Thymus (tissue), 11 donors: ENCODE data around the gene HNRNPDL. TPM values are rescaled to one million over a fixed set of nuclear protein-coding genes. Genes with fewer than 3 reads are reported as not detected.
A peak's percentile ranks its signal among the peaks of the same experiment; 100 is the strongest.
"Not testable (repeated sequence)": the region's sequence is repeated elsewhere in the genome, so short reads cannot be mapped to it uniquely, and the experiment has no call there.

Experiments
- DNase-seq, 9 donors: peaks; one replicate each; pipeline ENCODE4 v3.0.0-alpha.2; 2013; ENCODE audit warnings: low spot score in 9 of 9, low read depth in 6 of 9, missing footprints in 1 of 9
- H3K27ac ChIP-seq, 2 donors: one replicate each; pipeline ENCODE4 v1.5.1; 2013; ENCODE audit warnings: control low read depth in 1 of 2, low read depth in 1 of 2, low read length in 1 of 2, mild to moderate bottlenecking in 1 of 2, moderate library complexity in 1 of 2
- H3K27me3 ChIP-seq, 2 donors: one replicate each; pipeline ENCODE4 v1.5.1; 2013; ENCODE audit warnings: low read length in 1 of 2; ENCODE audit not compliant: control insufficient read depth in 2 of 2, insufficient read depth in 1 of 2
- H3K36me3 ChIP-seq, 2 donors: one replicate each; pipeline ENCODE4 v1.5.1; 2013; ENCODE audit warnings: low read length in 1 of 2, mild to moderate bottlenecking in 1 of 2, moderate library complexity in 1 of 2; ENCODE audit not compliant: control insufficient read depth in 2 of 2, insufficient read depth in 2 of 2
- H3K4me1 ChIP-seq, 2 donors: one replicate each; pipeline ENCODE4 v1.5.1; 2013; ENCODE audit warnings: low read length in 2 of 2; ENCODE audit not compliant: control insufficient read depth in 2 of 2, insufficient read depth in 2 of 2
- H3K4me3 ChIP-seq, 2 donors: one replicate each; pipeline ENCODE4 v1.5.1; 2013; ENCODE audit warnings: low read length in 2 of 2, control low read depth in 1 of 2, mild to moderate bottlenecking in 1 of 2
- H3K9me3 ChIP-seq, 2 donors: one replicate each; pipeline ENCODE4 v1.5.1; 2013; ENCODE audit warnings: low read length in 1 of 2, mild to moderate bottlenecking in 1 of 2; ENCODE audit not compliant: control insufficient read depth in 2 of 2, insufficient read depth in 1 of 2
- WGBS: extraction: QIAGEN DNeasy Blood & Tissue Kit; methylation state at CpG from one replicate; pipeline ENCODE4 v1.1.7; 2013; 5-methylcytosine and 5-hydroxymethylcytosine counted together
- polyA plus RNA-seq: library from polyadenylated mRNA; stranded (reverse); fragments of 200-250 nt; gene quantifications from one replicate; pipeline ENCODE4 v1.2.3, GENCODE V29; 2013
- total RNA-seq: library from RNA; stranded (reverse); fragments of 120-200 nt; gene quantifications from one replicate; pipeline ENCODE4 v1.2.4, GENCODE V29; 2013
- donor health status: healthy.

The HNRNPDL gene
- total and polyA plus RNA-seq, 2 donors, result 279 to 341 TPM

DNA sequence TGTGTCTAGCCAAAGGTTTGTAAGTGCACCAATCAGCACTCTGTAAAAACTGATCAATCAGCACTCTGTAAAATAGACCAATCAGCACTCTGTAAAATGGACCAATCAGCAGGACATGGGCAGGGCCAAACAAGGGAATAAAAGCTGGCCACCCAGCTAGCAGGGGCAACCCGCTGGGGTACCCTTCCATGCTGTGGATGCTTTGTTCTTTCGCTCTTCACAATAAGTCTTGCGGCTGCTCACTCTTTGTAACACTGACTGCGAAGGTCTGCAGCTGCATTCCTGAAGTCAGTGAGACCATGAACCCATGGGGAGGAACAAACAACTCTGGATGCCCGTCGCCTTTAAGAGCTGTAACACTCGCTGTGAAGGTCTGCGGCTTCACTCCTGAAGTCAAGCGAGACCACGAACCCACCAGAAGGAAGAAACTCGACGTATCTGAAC is 14.3 kb downstream of the HNRNPDL start:
- peaks cover 0 to 2% of the 10 kb centered on the region in 2 donors for H3K9me3 ChIP-seq
- no peaks in the 10 kb centered on the region for H3K4me1 ChIP-seq
- H3K27ac ChIP-seq, result no peak overlapping the region
- no peaks in the 10 kb centered on the region for H3K36me3 ChIP-seq
- WGBS, result 40% methylated on average over 12 of the region's 12 CpGs
- no peaks in the 10 kb centered on the region for H3K27me3 ChIP-seq
- DNase-seq, result peak in 1 of 9 donors; percentile 26
- no peak overlapping the region for H3K4me3 ChIP-seq

DNA sequence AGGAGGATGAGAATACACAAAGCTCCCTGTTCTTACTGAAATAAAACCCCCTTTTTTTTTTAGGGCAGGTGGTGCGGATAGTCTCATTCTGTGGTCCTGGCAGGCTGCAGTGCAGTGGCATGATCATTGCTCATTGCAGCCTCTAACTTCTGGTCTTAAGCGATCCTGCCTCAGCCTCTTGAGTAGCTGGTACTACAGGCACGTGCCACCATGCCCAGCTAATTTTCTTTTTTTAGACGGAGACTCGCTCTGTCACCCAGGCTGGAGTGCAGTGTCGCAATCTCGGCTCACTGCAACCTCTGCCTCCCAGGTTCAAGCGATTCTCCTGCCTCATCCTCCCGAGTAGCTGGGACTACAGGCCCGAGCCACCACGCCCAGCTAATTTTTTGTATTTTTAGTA is 15.2 kb downstream of the HNRNPDL start:
- H3K27me3 ChIP-seq, H3K4me3 ChIP-seq, H3K9me3 ChIP-seq, H3K36me3 ChIP-seq, H3K27ac ChIP-seq, DNase-seq, H3K4me1 ChIP-seq: not testable (repeated sequence)
- 96% methylated on average over 11 of the region's 11 CpGs for WGBS

DNA sequence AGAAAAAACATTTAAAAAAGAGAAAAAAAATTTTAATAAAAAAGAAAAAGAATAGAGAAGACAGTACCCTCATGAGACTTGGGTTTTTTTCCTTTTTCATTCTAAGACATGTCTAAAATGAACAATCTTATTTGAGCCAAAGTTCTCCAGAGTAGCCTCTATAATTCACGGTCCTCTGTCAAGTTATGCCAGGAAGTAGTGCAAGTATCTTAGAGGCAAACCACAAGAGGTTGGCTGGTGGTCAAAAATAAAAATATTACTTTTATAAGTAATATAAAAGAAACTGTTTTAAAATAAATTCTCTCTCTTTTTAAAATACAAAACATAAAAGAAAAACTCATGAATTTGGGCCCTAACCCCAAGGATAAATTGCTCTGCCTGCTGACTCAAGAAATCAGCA is 26.5 kb downstream of the HNRNPDL start:
- Histone ChIP-seq H3K27ac (no peak overlapping the region), H3K27me3 (no peaks in the 10 kb centered on the region), H3K4me3 (no peak overlapping the region), H3K4me1 (no peaks in the 10 kb centered on the region), H3K36me3 (no peaks in the 10 kb centered on the region), H3K9me3 (no peaks in the 10 kb centered on the region)
- 43% methylated on average over 1 of the region's 1 CpG for WGBS
- no peak for DNase-seq

GRCh38 chr4:82402196-82402775 is 28.0 kb downstream of the HNRNPDL start:
- Histone ChIP-seq H3K27me3 (no peaks in the 10 kb centered on the region), H3K9me3 (no peaks in the 10 kb centered on the region), H3K4me1 (no peaks in the 10 kb centered on the region), H3K36me3 (no peaks in the 10 kb centered on the region), H3K4me3 (no peak overlapping the region), H3K27ac (no peak overlapping the region)
- 96% methylated on average over 17 of the region's 17 CpGs for WGBS
- DNase-seq, result no peak

GRCh38 chr4:82401600-82401999 is 28.7 kb downstream of the HNRNPDL start:
- Histone ChIP-seq H3K4me1 (no peaks in the 10 kb centered on the region), H3K27ac (no peak overlapping the region), H3K9me3 (no peaks in the 10 kb centered on the region), H3K4me3 (no peak overlapping the region), H3K27me3 (no peaks in the 10 kb centered on the region), H3K36me3 (no peaks in the 10 kb centered on the region)
- 97% methylated on average over 7 of the region's 7 CpGs for WGBS
- no peak for DNase-seq

DNA sequence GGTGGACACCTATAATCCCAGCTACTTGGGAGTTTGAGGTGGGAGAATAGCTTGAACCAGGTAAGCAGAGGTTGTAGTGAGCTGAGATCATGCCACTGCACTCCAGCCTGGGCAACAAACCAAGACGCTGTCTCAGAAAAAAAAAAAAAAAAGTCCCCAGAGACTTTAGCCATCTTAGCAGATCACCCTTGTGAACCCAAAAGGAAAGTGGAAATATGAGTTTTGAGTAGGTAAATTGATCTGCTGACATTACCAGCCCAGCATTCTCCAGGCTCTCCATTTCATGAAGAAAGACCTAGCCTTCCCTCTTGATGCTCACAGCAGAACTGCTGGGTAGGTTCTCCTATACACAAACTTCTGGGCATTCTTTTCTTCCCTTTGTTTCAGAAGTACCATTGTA is 32.0 kb downstream of the HNRNPDL start:
- Histone ChIP-seq H3K9me3 (no peaks in the 10 kb centered on the region), H3K4me1 (no peaks in the 10 kb centered on the region), H3K27me3 (no peaks in the 10 kb centered on the region), H3K27ac (no peak overlapping the region), H3K4me3 (no peak overlapping the region), H3K36me3 (no peaks in the 10 kb centered on the region)
- no peak for DNase-seq
- 93% methylated on average over 1 of the region's 1 CpG for WGBS

DNA sequence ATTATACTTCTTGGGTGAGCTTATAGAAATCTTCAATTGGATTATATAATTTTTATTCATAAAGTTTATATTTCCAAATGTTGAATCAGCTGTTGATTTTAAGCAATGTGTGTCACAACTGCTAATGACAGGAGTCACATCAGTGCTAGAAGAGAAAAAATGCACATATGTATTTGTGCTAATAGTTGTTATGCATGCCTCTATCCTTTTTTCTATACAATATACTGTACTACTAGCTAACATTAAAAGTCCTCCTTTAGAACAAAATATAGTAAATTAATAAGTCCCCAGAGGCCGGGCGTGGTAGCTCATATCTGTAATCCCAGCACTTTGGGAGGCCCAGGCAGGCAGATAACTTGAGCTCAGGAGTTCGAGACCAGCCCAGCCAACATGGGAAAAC is 32.7 kb downstream of the HNRNPDL start:
- Histone ChIP-seq H3K4me1 (no peaks in the 10 kb centered on the region), H3K4me3 (no peak overlapping the region), H3K36me3 (no peaks in the 10 kb centered on the region), H3K27ac (no peak overlapping the region), H3K27me3 (no peaks in the 10 kb centered on the region), H3K9me3 (no peaks in the 10 kb centered on the region)
- WGBS, result 96% methylated on average over 3 of the region's 3 CpGs
- no peak for DNase-seq

GRCh38 chr4:82394896-82395295 is 35.4 kb downstream of the HNRNPDL start:
- no peaks in the 10 kb centered on the region for H3K36me3 ChIP-seq
- no peak for DNase-seq
- no peak overlapping the region for H3K27ac ChIP-seq
- no peaks in the 10 kb centered on the region for H3K9me3 ChIP-seq
- no peaks in the 10 kb centered on the region for H3K27me3 ChIP-seq
- H3K4me3 ChIP-seq, result no peak overlapping the region
- H3K4me1 ChIP-seq, result no peaks in the 10 kb centered on the region
- 99% methylated on average over 3 of the region's 3 CpGs for WGBS

- 89% methylated on average over 9 of the region's 9 CpGs for WGBS
- H3K27me3 ChIP-seq, H3K27ac ChIP-seq, H3K4me1 ChIP-seq, DNase-seq, H3K4me3 ChIP-seq, H3K36me3 ChIP-seq, H3K9me3 ChIP-seq: not testable (repeated sequence)
Observed at GRCh38 chr4:82390061-82390460, 40.2 kb downstream of the HNRNPDL start.

- no peaks in the 10 kb centered on the region for H3K4me1 ChIP-seq
- peaks cover 0 to 2% of the 10 kb centered on the region in 2 donors for H3K9me3 ChIP-seq
- H3K27ac ChIP-seq, result no peak overlapping the region
- WGBS, result 91% methylated on average over 1 of the region's 1 CpG
- DNase-seq, result no peak
- H3K4me3 ChIP-seq, result no peak overlapping the region
- H3K27me3 ChIP-seq, result no peaks in the 10 kb centered on the region
- H3K36me3 ChIP-seq, result no peaks in the 10 kb centered on the region
Observed at GRCh38 chr4:82388405-82388804, 41.9 kb downstream of the HNRNPDL start.
